Astrocyte (in vitro differentiated cells and primary cell): ENCODE data around the gene SCUBE3. TPM values are rescaled to one million over a fixed set of nuclear protein-coding genes. Genes with fewer than 3 reads are reported as not detected.

Experiments used
- DNase-seq: peaks from one replicate; pipeline ENCODE4 v3.0.0-alpha.2; 2010; ENCODE audit warnings: low read depth
- FAIRE-seq: peaks from 2 replicates; lab custom pipeline; 2011; peaks lifted over from hg19 to GRCh38; lab: Jason Lieb, UNC
- H2AFZ ChIP-seq: 2 replicates; pipeline ENCODE4 v1.6.0; 2012; ENCODE audit warnings: low read depth, low read length, inconsistent platforms
- H3K27ac ChIP-seq: 2 replicates; pipeline ENCODE4 v1.5.1; 2011; ENCODE audit warnings: low read depth, low read length, inconsistent platforms
- H3K27me3 ChIP-seq: 2 replicates; pipeline ENCODE4 v1.6.0; 2011; ENCODE audit warnings: low read length, inconsistent platforms; ENCODE audit not compliant: insufficient read depth
- H3K36me3 ChIP-seq: 2 replicates; pipeline ENCODE4 v1.5.1; 2011; ENCODE audit warnings: low read length, inconsistent platforms; ENCODE audit not compliant: insufficient read depth
- H3K4me1 ChIP-seq: 2 replicates; pipeline ENCODE4 v1.5.1; 2011; ENCODE audit warnings: low read length, inconsistent platforms; ENCODE audit not compliant: insufficient read depth
- H3K4me2 ChIP-seq: 2 replicates; pipeline ENCODE4 v1.6.0; 2012; ENCODE audit warnings: low read length, inconsistent platforms
- H3K4me3 ChIP-seq: 2 replicates; pipeline ENCODE4 v1.5.1; 2011; ENCODE audit warnings: low read depth, mild to moderate bottlenecking, low read length, inconsistent platforms; ENCODE audit not compliant: insufficient read depth
- H3K79me2 ChIP-seq: 2 replicates; pipeline ENCODE4 v1.6.0; 2012; ENCODE audit warnings: mild to moderate bottlenecking, low read length, inconsistent platforms; ENCODE audit not compliant: insufficient read depth
- H3K9ac ChIP-seq: 2 replicates; pipeline ENCODE4 v1.6.0; 2012; ENCODE audit warnings: mild to moderate bottlenecking, low read length, inconsistent platforms
- H3K9me3 ChIP-seq: 2 replicates; pipeline ENCODE4 v1.5.1; 2012; ENCODE audit warnings: low read depth, mild to moderate bottlenecking, low read length, inconsistent platforms; ENCODE audit not compliant: insufficient read depth
- H4K20me1 ChIP-seq: 2 replicates; pipeline ENCODE4 v1.6.0; 2012; ENCODE audit warnings: low read length, inconsistent platforms; ENCODE audit not compliant: insufficient read depth
- H3K27ac Mint-ChIP-seq: one replicate; pipeline ENCODE4 v1.8.0; 2021; ENCODE audit warnings: mild to moderate bottlenecking, mixed read lengths; ENCODE audit not compliant: unreplicated experiment
- H3K27me3 Mint-ChIP-seq: one replicate; pipeline ENCODE4 v1.8.0; 2021; ENCODE audit warnings: low read depth, mixed read lengths; ENCODE audit not compliant: unreplicated experiment
- H3K36me3 Mint-ChIP-seq: one replicate; pipeline ENCODE4 v1.8.0; 2021; ENCODE audit warnings: low read depth, mixed read lengths; ENCODE audit not compliant: unreplicated experiment
- H3K4me1 Mint-ChIP-seq: one replicate; pipeline ENCODE4 v1.8.0; 2021; ENCODE audit warnings: low read depth, mixed read lengths; ENCODE audit not compliant: unreplicated experiment
- H3K4me3 Mint-ChIP-seq: one replicate; pipeline ENCODE4 v1.8.0; 2021; ENCODE audit warnings: mild to moderate bottlenecking, moderate library complexity, mixed read lengths; ENCODE audit not compliant: unreplicated experiment
- H3K9me3 Mint-ChIP-seq: one replicate; pipeline ENCODE4 v1.8.0; 2021; ENCODE audit warnings: mild to moderate bottlenecking, mixed read lengths; ENCODE audit not compliant: unreplicated experiment
- EZH2 ChIP-seq: IDR thresholded peaks from 2 replicates; pipeline ENCODE4 v1.6.1; 2012; ENCODE audit warnings: mild to moderate bottlenecking, low read length, inconsistent platforms; ENCODE audit not compliant: insufficient read depth
- total RNA-seq: library from RNA; stranded (reverse); gene quantifications from 2 replicates; pipeline ENCODE4 v1.2.1, GENCODE V29; 2021
- TF ChIP-seq, protein P1 (sequence below): IDR thresholded peaks from 2 replicates; pipeline ENCODE4 v1.5.1; 2011; ENCODE audit warnings: low read depth, mild to moderate bottlenecking, inconsistent platforms, low read length, moderate library complexity; ENCODE audit not compliant: insufficient read depth

SCUBE3 gene
- total RNA-seq, 1 donor from 2014 or later: 10.1 TPM

DNA sequence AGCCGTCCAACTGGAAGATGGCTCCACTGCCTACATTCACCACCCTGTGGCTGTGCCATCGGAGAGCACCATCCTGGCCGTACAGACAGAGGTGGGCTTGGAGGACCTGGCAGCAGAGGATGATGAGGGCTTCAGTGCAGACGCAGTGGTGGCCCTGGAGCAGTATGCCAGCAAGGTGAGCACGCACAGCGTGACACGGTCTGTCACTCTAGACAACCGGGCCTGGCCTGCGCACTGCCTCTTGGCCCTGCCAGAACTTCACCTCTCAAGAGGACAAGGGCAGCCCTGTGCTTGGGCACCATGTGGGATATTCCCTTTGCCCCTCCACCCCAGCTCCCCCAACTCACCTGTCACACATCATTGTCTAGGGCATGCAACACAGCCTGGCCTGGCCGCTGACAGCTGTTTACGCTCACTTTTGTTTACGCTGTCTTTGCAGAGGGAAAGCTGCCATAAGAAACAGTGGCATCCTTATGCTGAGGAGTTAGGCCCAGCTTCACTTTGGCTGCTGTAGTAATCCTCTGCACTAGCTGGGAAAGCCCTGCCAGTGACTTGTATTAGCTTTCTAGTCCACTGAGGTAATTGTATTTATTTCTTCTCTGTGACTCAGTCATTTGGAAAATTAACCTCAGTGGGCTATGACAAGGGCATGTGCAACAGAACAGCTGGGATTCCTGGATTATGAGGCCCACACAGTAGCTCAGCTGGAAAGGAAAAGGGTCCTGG is 74.1 kb downstream of the SCUBE3 start:
- H3K27ac ChIP-seq: no peak overlapping the region
- FAIRE-seq (no peak), DNase-seq (no peak)
- H3K4me2 ChIP-seq: no peak overlapping the region
- Mint-ChIP-seq H3K9me3 (no peaks in the 10 kb centered on the region), H3K4me1 (no peaks in the 10 kb centered on the region), H3K36me3 (peaks cover 50% of the 10 kb centered on the region), H3K27me3 (no peaks in the 10 kb centered on the region), H3K4me3 (no peak overlapping the region), H3K27ac (no peak overlapping the region)
- H2AFZ ChIP-seq: no peak overlapping the region
- H3K36me3 ChIP-seq: peaks cover 15% of the 10 kb centered on the region
- TF ChIP-seq, protein P1, sequence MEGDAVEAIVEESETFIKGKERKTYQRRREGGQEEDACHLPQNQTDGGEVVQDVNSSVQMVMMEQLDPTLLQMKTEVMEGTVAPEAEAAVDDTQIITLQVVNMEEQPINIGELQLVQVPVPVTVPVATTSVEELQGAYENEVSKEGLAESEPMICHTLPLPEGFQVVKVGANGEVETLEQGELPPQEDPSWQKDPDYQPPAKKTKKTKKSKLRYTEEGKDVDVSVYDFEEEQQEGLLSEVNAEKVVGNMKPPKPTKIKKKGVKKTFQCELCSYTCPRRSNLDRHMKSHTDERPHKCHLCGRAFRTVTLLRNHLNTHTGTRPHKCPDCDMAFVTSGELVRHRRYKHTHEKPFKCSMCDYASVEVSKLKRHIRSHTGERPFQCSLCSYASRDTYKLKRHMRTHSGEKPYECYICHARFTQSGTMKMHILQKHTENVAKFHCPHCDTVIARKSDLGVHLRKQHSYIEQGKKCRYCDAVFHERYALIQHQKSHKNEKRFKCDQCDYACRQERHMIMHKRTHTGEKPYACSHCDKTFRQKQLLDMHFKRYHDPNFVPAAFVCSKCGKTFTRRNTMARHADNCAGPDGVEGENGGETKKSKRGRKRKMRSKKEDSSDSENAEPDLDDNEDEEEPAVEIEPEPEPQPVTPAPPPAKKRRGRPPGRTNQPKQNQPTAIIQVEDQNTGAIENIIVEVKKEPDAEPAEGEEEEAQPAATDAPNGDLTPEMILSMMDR: no peak
- no peaks in the 10 kb centered on the region for H3K9me3 ChIP-seq
- H3K4me3 ChIP-seq: no peak overlapping the region
- H3K4me1 ChIP-seq: peaks cover 4% of the 10 kb centered on the region
- H3K79me2 ChIP-seq: no peaks in the 10 kb centered on the region
- no peaks in the 10 kb centered on the region for H3K27me3 ChIP-seq
- no peaks in the 10 kb centered on the region for H4K20me1 ChIP-seq
- no peak overlapping the region for H3K9ac ChIP-seq

DNA sequence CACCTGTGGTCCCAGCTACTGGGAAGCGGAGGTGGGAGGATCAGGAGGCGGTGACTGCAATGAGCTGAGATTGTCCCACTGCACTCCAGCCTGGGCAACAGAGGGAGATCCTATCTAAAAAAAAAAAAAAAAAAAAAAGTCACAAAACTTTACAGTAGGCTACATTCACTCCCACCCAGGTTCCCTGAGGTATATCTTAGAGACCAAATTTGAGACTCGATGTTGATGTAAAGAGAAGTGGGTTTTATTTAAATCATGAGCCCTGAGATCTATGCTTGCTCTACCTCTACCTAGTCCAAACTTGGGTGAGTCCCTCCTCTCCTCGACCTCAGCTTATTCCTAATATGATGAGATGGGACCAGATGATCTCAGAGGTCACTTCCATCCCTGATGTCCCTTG is 75.1 kb downstream of the SCUBE3 start:
- TF ChIP-seq, protein P1: no peak
- TF ChIP-seq EZH2: no peak
- Histone ChIP-seq H3K27me3 (no peaks in the 10 kb centered on the region), H3K79me2 (no peaks in the 10 kb centered on the region), H2AFZ (no peak overlapping the region), H3K4me2 (no peak overlapping the region), H3K36me3 (peaks cover 9% of the 10 kb centered on the region), H3K27ac (no peak overlapping the region), H3K4me1 (peaks cover 4% of the 10 kb centered on the region), H3K9ac (no peak overlapping the region), H3K9me3 (no peaks in the 10 kb centered on the region), H3K4me3 (no peak overlapping the region), H4K20me1 (no peaks in the 10 kb centered on the region)
- no peaks in the 10 kb centered on the region for H3K27me3 Mint-ChIP-seq
- no peaks in the 10 kb centered on the region for H3K4me1 Mint-ChIP-seq
- no peak for DNase-seq
- H3K4me3 Mint-ChIP-seq: no peak overlapping the region
- peaks cover 43% of the 10 kb centered on the region for H3K36me3 Mint-ChIP-seq
- no peak overlapping the region for H3K27ac Mint-ChIP-seq
- H3K9me3 Mint-ChIP-seq: no peaks in the 10 kb centered on the region
- no peak for FAIRE-seq

DNA sequence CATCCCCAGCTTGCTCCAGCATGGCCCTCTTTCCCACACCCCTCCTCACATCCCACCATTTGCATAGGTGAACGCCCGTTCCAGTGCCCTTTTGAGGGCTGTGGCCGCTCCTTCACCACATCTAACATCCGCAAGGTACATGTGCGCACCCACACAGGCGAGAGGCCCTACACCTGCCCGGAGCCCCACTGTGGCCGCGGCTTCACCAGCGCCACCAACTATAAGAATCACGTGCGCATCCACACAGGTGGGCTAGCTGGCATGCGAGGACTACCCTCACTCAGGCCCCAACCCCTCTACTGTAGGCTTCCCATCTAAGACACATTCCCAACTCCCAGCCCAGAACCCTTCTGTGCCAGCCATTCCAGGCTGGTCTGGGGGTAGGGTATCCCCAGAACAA is 77.7 kb downstream of the SCUBE3 start:
- Histone ChIP-seq H3K4me2 (no peak overlapping the region), H3K36me3 (peaks cover 3% of the 10 kb centered on the region), H3K79me2 (no peaks in the 10 kb centered on the region), H3K9ac (no peak overlapping the region), H2AFZ (no peak overlapping the region), H3K27ac (no peak overlapping the region), H4K20me1 (no peaks in the 10 kb centered on the region), H3K4me3 (no peak overlapping the region), H3K4me1 (peaks cover 4% of the 10 kb centered on the region), H3K27me3 (no peaks in the 10 kb centered on the region), H3K9me3 (no peaks in the 10 kb centered on the region)
- Mint-ChIP-seq H3K27me3 (no peaks in the 10 kb centered on the region), H3K4me1 (no peaks in the 10 kb centered on the region), H3K9me3 (no peaks in the 10 kb centered on the region), H3K36me3 (peaks cover 53% of the 10 kb centered on the region), H3K27ac (no peak overlapping the region), H3K4me3 (no peak overlapping the region)
- TF ChIP-seq, protein P1: no peak
- TF ChIP-seq EZH2: no peak
- DNase-seq (no peak), FAIRE-seq (no peak)
